ENCODE results near the gene C11orf52. TPM values are rescaled to one million over a fixed set of nuclear protein-coding genes. Genes with fewer than 3 reads are reported as not detected.
A peak's percentile ranks its signal among the peaks of the same experiment; 100 is the strongest.

C11orf52 gene
- total and polyA plus RNA-seq, 2 of the 8 experiments (the other 6 are each of a cell fraction or from before 2014, with no cell fraction given): 1.7 to 2.7 TPM

DNA sequence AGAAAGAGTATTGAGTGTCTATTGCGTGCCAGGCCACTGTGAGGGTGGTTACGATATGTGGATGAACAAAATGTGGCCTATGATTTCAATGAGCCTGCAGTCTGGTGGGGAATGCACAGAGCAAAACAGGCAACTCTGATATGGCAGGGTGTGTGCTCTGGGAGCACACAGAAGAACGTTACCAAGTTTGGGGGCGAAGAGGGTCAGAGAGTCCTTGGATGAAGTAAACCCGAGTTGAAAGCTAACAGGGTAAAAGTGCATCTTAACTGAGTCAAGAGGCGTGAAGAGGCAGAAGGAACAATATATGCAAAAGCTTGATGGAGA is 39.1 kb upstream of the C11orf52 start:
- Histone ChIP-seq H3K4me3 (ENCODE audit: extremely low read depth in 1 of 4, insufficient read depth in 2 of 4, low read depth in 3 of 4, low read length in 4 of 4) (peak overlapping the region; percentile 66 to 93 (median 82)), H2BK120ac (replicated peaks; ENCODE audit: low read depth, low read length) (peak overlapping the region; percentile 11), H3K14ac (ENCODE audit: insufficient read length) (no peak overlapping the region), H3K79me1 (ENCODE audit: low read depth, low read length) (0 out of 2 replicates have a peak, but pooled peaks cover 2% of the 10 kb centered on the region), H4K91ac (replicated peaks; ENCODE audit: insufficient read length, low read length) (peak overlapping the region; percentile 48), H3K4me2 (ENCODE audit: insufficient read depth in 1 of 2, low read depth in 2 of 2, low read length in 2 of 2) (peak overlapping the region; percentile 78 to 95), H4K20me1 (replicated peaks in 1 of 2; ENCODE audit: control insufficient read depth in 1 of 2, insufficient read depth in 2 of 2, low read length in 2 of 2) (no peaks in the 10 kb centered on the region), H3K27me3 (replicated peaks in 1 of 4; ENCODE audit: control insufficient read depth in 3 of 4, extremely low read depth in 1 of 4, insufficient read depth in 3 of 4, low read length in 3 of 4) (no peaks in the 10 kb centered on the region), H3K27ac (ENCODE audit: low read depth, low read length) (peak overlapping the region; percentile 95), H2AFZ (ENCODE audit: low read length) (peak overlapping the region; percentile 95; the same call in 1 of the 2 replicates), H2BK12ac (ENCODE audit: low read depth, low read length) (no peak overlapping the region; the same call in 1 of the 2 replicates), H3K4me1 (replicated peaks in 1 of 4; ENCODE audit: control insufficient read depth in 3 of 4, insufficient read depth in 4 of 4, low read length in 3 of 4) (no peaks in the 10 kb centered on the region), H3K23ac (ENCODE audit: insufficient read length) (no peak overlapping the region), H3K4ac (replicated peaks; ENCODE audit: insufficient read length, low read depth, low read length) (peak overlapping the region; percentile 73), H3K56ac (replicated peaks; ENCODE audit: insufficient read length, low read depth, low read length) (no peak overlapping the region), H3K18ac (ENCODE audit: extremely low read depth, low read length) (peak overlapping the region; percentile 55; the same call in 1 of the 2 replicates), H4K5ac (ENCODE audit: insufficient read length, low read depth, low read length) (peak overlapping the region; percentile 72), H3K9ac (replicated peaks in 1 of 4; ENCODE audit: extremely low read depth in 1 of 4, low read depth in 3 of 4, low read length in 3 of 4) (peak overlapping the region; percentile 44 to 89 (median 82)), H4K8ac (ENCODE audit: extremely low read depth, insufficient read depth, low read length) (no peak overlapping the region), H2BK15ac (ENCODE audit: low read length) (0 out of 2 replicates have a peak overlapping the region, but pooled peaks have one; percentile 54), H2AK5ac (ENCODE audit: low read depth, low read length) (peak overlapping the region; percentile 43; the same call in 1 of the 2 replicates), H3K9me3 (ENCODE audit: insufficient read depth in 2 of 2, low read depth in 1 of 2, low read length in 1 of 2) (no peaks in the 10 kb centered on the region), H2BK5ac (ENCODE audit: low read depth, low read length) (peak overlapping the region; percentile 97; the same call in 1 of the 2 replicates), H3K23me2 (ENCODE audit: low read depth, low read length) (peaks cover 2% of the 10 kb centered on the region; the same call in 1 of the 2 replicates), H3K79me2 (ENCODE audit: control insufficient read depth in 1 of 2, insufficient read depth in 2 of 2, low read length in 2 of 2) (no peaks in the 10 kb centered on the region), H2BK20ac (ENCODE audit: low read length) (no peak overlapping the region), H3K36me3 (ENCODE audit: control insufficient read depth in 2 of 4, insufficient read depth in 4 of 4, low read length in 3 of 4) (no peaks in the 10 kb centered on the region)
- DNase-seq (ENCODE audit: low read depth in 1 of 2, low spot score in 2 of 2): no peak
- CTCF ChIA-PET (ENCODE audit: partially characterized antibody): interaction anchor here (0.7 to 1.9 kb wide), 8 partner anchors 9 to 102 kb away, joined by 3 to 11 read pairs (median 4); partner anchors contain the start of genes ALG9, CRYAB and DIXDC1
- no peak for FAIRE-seq
- POLR2A ChIA-PET (ENCODE audit: partially characterized antibody): interaction anchor here (0.7 to 1.5 kb wide), 5 partner anchors 9 to 112 kb away, joined by 3 to 6 read pairs (median 4); partner anchors contain the start of gene ALG9
- no peak for TF ChIP-seq SP2 (IDR thresholded peaks at IDR 0.05; ENCODE audit: low read length)
- TF ChIP-seq SAP30 (IDR thresholded peaks at IDR 0.05; ENCODE audit: insufficient read depth, insufficient replicate concordance, low read length): peak; percentile 6
- 66% methylated on average over 6 of the region's 6 CpGs; no CpG with 5 or more reads in 1 of the 2 experiments for WGBS, 2 experiments (ENCODE audit: extremely low coverage in 1 of 2, insufficient coverage in 1 of 2, insufficient read length in 1 of 2, insufficient replicate concordance in 2 of 2, low coverage in 1 of 2, low lambda C conversion rate in 2 of 2, missing lambda C conversion rate in 1 of 2)
